ENCODE data around the gene SCYGR2.

The SCYGR2 gene

DNA sequence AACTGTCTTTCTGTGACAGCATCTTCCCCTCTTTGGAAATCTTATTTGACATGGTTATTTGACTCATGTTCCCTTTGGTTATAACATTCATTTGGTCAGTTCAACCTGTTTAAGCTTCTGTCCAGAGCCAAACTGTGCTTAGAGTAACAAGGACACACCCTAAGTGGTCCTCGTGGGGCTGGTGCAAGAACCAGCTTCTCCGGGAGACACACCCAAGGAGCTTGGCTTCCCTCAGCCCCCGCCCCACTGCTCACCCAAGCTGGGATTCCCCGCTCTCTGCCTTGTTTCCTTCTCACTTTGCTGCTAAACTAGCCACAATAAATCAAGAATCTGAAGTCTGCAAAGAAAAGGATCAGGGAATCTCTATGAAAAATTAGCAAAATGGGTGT is 14.6 kb downstream of the SCYGR2 start:
- DNase-seq, result peak; percentile 14 to 44 (median 34)

DNA sequence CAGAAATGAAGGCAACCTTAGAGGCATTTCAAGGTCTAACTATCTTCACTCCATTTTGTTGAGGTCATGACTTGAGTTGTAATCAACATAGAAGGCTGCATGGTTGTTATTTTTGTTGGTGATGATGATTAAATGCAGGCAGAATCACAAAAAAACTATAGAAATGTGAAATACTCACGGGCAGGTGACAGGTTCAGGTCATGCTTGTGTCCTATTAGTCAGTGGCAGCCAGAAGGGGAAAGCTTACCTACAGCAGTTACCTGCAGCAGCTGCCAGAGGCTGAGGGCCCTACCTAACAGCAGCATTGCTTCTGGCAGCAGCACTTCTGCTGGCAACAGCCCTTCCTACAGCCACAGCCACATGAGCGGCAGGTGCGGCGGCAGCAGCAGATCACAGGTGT is 15.6 kb downstream of the SCYGR2 start:
- no peak for DNase-seq

DNA sequence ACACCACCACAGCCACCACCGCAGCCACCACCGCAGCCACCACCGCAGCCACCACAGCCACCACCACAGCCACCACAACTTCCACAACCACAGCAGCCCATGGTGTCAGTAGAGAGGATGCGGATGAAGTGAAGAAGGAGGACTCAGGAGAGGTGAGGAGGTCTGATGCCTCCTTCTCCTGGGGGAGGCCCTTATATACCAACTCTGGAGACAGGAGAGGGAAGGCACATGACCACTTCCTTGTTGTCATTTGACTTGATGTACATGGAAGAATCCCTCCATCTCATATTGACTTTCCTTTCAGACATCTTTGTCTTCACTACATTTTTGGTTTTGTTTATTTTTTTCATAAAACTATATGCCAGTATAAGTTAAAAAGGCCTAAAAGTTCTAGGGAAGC is 16.0 kb downstream of the SCYGR2 start, which contains the start of gene SCYGR3:
Gene SCYGR3, minus strand, starts transcription at position 101 of the 400 bp plus-strand sequence. Its CDS starts 0 bp downstream, at position 101.
- no peak for DNase-seq

DNA sequence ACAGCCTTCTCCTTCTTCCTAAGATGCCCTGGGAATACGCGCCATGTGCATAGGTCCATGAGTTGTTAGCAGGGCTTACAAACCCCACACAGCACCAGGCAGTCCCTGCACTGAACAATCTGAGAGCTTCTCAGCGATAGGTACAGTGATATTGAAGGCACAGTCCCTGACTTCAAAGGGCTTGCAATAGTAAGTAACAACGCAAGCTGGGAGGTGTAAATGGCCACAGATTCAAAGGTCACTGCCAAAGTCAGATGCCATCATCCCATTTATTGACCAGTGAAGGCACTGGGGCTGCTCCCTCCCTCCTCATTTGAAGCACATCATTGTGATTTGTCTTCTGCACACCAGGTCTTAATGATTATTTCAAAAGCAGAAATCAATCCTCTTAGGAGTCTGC is 16.5 kb downstream of the SCYGR2 start:
- DNase-seq, result no peak

DNA sequence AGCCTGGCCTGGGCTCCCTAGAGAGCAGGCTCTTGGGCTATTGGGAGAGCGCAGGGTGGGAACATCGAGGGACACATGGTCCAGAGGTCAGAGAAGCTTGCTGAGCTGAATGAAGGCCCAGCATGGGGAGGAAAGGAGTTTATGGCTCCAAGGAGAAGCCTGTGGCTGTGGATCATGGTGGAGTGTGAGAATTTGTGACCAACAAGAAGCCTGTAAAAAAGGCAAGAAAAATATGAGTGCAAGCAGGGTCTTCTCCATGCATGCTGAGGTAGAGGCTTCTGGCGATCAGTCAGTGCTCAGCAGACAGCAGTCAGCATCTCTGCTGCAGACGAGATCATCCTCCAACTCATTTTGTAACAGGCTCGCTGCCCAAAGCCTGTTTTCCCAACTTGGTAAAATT is 17.2 kb downstream of the SCYGR2 start:
- DNase-seq, result no peak

DNA sequence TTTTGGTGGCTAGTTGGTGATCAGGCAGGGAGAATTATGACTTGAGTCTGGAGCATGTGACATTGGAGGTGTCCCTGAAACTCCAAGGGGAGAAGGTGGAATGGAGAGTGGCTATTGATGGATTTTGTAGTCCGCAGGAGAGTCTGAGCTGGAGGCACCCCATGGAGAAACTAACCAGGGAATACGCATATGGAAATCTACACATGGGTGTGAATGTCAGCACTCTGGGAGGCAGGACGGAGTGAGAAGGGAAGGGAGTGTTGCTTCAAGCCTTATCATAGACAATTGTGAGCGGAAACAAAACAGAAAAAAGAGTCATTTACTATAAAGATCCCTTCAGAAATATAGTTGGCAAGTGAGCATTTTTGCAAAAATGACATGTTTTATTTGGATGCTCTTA is 17.9 kb downstream of the SCYGR2 start:
- DNase-seq, result no peak

DNA sequence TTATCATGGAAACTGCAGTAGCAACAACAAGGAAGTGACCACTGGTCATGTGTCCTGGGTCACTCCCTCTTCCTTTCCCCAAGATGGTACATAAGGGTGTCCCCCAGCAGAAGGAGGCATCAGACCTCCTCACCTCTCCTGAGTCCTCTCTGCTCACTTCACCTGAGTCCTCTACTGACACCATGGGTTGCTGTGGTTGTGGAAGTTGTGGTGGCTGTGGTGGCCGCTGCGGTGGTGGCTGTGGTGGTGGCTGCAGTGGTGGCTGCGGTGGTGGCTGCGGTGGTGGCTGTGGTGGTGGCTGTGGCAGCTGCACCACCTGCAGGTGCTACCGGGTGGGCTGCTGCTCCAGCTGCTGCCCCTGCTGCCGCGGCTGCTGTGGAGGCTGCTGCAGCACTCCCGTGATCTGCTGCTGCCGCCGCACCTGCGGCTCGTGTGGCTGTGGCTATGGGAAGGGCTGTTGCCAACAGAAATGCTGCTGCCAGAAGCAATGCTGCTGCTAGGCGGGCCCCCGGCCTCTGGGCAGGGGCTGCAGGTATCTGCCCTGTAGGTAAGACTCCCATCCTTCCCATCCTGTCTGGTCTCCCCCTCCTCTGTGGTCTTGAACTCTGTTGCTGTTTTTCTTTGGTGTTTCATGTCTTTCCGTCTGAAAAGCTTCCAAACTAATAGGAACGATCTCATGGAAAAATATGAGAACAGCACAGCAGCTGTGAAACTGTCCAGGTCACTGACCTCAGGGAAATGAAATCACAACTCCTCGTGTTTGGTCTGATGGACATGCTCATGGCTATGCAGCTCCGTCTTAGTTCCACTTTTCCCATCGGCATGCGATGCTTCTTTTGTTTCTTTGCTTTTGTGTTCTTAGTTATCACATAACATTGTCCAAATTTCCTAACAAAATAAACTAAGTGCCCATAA is 18.9 kb downstream of the SCYGR2 start, which contains the start of gene SCYGR4:
Gene SCYGR4, plus strand, starts transcription at position 183 of the 915 bp plus-strand sequence. Its CDS starts 0 bp downstream, at position 183.
- no peak for DNase-seq

DNA sequence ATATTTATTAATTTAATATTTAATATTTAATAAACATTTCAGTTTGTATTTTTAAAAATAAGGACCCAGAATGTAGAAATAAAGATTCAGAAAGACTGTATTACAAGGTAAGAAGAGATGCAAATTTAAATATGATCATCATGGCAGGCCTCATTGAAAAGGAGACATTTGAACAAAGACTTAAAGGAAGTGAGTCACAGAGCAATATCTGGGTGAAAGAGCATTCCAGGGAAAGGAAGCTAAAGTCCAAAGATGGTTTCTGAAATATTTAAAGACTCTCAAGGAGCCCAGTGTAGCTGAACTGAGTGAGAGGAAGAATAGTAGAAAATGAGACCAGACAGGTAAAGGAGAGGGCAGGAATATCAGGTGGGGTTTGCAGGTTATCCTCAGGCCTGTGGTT is 24.5 kb downstream of the SCYGR2 start:
- peak; percentile 18 to 53 (median 22) for DNase-seq

DNA sequence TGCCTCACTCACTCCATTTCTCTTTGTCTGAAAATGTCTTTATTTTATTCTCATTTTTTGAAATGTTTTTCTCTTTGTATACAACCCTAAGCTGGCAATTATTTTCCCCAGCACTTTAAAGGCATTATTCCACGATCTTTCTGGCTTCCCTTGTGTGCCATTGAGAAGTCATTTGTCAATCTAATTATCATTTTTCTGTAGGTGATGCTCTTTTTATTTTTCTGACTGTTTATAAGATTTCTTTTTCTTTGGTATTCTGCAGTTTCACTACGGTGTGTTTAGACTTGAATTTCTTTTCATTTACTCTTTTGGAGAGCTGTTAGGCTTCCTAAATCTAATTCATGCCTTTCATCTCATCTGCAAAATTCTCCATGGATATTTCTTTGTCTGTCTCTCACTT is 26.7 kb downstream of the SCYGR2 start:
- DNase-seq, result no peak

DNA sequence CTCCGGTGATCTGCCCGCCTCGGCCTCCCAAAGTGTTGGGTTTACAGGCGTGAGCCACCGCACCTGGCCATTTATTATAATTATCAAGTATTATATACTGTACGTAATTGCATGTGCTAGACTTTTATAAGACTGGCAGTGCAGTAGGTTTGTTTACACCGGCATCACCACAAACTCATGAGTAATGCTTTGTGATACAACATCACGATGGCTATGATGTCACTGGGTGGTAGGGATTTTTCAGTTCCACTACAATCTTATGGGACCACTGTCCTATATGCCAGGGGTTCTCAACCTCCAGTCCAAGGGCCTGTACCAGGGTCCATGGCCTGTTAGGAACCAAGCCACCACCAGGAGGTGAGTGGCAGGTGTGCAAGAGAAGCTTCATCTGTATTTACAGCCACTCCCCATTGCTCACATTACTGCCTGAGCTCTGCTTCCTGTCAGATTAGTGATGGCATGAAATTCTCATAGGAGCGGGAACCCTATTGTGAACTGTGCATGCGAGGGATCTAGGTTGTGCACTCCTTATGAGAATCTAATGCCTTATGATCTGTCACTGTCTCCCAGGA is 28.0 kb downstream of the SCYGR2 start:
- DNase-seq, result peak; percentile 7 to 45 (median 20)

DNA sequence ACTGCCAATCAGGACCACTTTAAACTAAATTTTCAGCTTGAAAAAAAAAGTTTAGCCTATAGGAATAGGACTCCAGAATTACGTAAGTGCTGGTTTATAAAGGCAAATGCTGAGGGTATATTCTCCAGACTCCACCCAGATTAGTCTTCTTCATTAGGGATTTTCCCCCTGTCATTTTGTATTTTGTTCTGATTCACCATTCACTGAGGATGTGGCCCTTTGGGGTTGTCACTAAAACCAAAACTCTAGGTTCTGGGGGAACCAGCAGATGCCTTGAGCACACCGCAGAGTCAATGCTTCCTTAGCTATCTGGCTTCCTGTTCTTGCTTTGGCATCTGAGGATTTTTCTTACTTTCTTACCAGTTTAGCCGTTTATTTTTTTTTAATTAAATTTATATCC is 29.1 kb downstream of the SCYGR2 start:
- peak; percentile 36 to 59 (median 38) for DNase-seq

DNA sequence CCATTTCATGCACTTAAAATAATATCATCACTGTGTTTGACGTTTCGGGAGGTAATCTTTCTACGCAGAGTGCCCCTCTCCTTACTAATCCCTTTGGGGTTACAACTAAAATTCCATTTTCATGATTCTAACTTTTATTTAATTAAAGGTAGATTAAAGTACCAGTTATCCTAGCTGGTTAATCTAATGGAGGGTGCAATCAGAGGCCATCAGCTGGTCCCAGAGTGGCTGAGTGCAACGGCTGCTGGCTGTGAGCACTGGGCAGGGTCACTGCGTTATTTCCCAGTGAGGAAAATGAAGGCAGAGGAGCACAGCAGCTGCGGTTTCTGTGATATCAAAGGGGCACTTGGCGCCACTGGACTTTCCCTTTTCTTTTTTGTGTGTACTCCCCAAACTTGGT is 30.7 kb downstream of the SCYGR2 start:
- DNase-seq, result no peak

DNA sequence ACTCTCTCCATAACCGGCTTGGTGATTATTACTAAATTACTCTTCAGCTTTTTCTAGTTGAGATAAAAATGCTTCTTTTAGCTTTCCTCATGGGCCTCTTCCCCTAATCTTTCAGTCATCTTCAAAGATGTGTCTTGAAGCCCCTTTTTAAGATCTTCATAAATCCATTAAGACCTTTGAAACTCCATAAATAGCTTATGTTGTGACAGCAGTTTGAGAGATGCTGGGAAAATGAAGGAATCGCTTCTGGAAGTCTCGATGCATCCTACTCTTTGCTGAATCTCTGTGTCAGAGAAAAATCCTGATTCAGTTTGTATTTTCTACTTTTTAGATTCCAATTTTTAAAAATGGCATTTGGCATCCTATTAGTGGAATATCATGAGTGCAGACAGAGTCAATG is 31.6 kb downstream of the SCYGR2 start:
- DNase-seq, result no peak

DNA sequence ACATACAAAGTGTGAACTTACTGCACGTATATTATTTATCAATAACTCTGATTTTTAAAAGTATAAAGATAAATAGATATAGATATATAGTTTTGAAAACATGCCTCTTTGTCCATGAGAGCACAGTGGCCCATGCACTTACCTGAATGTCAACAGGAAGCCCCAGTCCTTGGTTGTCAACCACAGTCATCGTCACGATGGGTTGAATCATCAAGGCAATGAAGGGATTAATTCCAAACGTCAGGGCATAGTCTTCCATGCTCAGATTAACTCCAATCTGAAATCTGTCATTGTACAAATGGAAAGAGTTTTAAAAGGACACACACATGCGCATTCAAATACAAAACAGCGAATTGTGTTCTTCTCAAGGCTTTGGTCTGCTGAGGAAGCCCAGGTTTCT is 34.1 kb downstream of the SCYGR2 start:
- DNase-seq, result no peak

DNA sequence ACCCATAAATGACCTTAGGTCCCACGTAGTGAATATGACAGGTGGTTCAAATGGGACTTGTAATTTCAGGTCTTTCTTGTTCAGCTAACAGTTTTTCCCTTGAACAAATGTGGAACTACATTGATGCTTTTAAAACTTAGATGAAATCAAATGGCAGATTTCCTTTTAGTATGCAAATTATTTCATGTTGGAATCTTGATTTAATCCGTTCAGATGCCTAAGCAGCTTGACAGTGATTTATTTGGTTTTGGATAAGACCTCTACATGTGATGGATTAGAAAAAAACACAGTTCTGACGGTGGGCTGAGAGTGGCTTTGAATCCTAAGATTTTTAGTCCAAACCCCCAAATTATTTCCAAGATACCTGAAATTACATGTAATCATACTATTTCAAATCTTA is 35.5 kb downstream of the SCYGR2 start:
- DNase-seq, result no peak

DNA sequence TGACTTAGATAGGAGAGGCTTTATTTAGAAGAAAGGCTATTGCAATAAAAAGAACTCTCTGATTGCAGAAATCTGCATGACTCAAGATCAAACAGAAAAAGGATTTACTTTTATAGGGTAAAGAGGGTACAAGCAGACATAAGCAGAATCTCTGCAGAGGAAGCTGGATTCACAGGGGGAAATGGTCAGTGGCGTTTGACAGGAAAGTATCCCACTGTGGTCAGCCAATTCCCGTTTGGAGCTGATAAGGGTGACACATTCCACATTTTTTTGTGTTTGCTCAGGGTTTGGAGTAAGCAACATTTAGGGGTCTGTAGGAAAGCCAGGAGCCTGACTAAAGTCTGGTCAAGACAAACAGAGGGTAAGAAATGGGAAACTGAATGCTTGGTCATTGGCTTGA is 44.0 kb downstream of the SCYGR2 start:
- no peak for DNase-seq

DNA sequence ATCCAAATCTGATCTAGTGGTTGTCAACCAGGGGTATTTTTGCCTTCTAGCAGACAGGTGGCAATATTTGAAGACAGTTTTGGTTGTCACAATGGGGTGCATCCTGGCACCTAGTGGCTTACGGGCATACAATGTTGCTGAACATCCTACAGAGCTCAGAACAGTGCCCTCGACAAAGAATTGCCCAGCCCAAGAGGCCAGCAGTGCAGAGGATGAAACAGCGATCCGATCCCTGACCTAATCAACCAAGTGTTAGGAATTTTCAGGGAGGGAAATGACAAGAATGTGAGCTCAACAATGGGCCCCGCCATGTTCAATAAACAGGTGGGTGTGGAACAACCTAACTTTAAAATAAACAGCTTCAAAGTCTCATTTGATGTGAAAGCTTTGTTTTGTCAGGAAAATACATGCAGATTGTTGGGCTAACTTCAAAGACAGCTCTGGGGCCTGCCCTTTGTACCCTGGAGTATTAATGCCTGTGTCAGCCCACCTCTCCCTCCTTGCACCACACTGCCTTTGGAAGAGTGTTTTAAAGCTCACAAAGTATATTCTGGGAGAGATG is 45.4 kb downstream of the SCYGR2 start:
- no peak for DNase-seq
